DMS53 (cell line): ENCODE measurements around the gene PDE4D.

Experiments used
- DNase-seq: peaks from one replicate; lab custom pipeline; 2025; lab: John Stamatoyannopoulos, UW

Gene PDE4D

GRCh38 chr5:58927938-58928337 is 965.6 kb downstream of the PDE4D start:
- no peak for DNase-seq

- no peak for DNase-seq
Observed at GRCh38 chr5:58927181-58927580, 966.3 kb downstream of the PDE4D start.

- no peak for DNase-seq
Observed at GRCh38 chr5:58926541-58926935, 967.0 kb downstream of the PDE4D start.

DNA sequence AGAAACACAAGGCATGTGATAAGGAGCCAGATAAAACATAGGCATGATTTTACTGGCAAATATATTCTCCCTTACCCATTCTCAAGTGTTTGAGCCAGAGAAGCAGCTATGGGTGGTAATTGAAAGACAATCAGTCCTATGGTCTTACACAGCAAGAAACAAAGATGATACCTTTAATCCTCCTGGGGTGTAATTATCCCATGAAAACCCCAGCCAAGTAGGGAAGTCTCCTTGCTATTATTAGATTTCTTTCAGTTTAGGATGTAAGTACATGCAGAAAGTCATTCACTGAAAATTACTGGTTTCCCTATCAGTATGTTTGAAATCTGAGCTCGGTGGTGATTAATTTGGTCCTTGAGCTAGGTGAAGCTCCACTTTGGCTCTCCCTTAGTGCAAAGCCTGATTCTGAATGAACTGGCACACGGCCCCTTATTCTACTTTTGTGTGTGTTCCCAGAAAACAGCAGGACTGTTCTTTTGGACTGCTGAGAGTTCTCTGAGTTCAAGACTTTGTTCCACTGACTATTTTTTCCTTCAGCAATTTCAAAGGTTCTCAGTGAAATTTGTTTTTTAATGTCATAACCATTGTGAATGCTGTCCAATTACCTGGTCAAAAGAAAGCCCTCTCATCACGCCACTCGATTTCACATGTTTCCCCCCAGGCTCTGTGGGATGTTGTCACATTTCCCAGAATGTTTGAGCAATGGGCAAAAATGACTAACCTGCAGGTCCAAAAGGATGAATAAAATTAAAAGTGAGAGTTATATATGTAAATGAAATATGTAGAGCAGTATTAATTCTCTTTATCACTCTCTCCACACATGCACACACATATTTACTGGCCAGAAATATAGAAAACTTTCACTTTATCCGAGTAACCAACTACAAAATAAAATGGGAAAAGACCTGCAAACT is 967.6 kb downstream of the PDE4D start:
- DNase-seq: no peak

DNA sequence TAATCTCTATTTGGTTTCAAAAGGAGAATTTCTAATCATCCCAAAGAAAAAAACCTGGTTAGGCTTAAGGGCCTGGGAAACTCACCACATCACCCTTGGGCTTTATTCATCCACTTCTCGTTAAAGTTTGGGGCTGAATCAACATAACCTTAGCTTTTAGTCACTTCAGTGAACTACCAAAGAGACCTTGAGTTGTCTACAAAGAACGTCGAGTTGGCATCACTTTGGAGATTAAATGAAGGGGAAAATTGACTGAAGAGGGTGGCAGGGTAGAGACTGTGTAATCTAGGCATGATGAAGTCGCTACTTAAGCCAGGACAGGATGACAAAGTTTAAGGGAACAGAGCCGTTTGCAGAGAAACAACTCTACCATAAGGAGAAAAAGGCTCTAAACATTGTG is 969.2 kb downstream of the PDE4D start:
- no peak for DNase-seq

GRCh38 chr5:58923355-58923754 is 970.2 kb downstream of the PDE4D start:
- no peak for DNase-seq

DNA sequence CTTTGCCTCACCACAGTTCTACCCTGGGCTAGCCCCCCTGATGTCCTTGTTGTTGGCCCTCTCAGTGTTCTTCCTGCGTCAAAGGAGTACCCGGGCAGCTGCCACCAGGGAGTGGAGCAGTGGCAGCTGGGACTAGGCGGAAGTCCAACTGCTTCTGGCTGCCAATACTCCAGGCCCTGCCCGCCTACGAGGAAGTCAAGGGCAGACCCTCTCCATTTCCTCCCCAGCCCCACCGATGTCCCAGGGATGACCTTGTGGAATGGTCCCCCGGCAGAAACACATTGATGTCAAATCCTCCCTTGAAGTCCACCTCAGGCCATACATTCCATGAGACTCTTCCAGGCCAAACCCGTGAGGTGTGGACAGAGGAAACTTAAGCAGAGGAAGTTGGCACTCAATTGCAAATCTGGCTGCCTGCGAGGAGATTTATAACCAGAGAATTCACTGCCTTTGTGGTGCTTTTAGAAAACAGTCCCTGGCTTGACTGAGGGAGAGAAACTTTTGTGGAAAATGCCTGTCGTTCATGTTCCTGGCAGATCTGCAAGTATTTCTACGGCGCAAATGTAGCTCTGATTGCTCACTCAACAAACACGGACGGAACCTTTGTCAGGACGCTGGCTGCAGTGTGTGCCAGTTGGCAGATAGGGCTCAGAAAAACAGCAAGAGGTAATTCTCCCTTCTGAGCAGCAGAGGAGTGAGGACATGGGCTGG is 970.9 kb downstream of the PDE4D start:
- DNase-seq: no peak

- no peak for DNase-seq
Observed at GRCh38 chr5:58921159-58921558, 972.4 kb downstream of the PDE4D start.

DNA sequence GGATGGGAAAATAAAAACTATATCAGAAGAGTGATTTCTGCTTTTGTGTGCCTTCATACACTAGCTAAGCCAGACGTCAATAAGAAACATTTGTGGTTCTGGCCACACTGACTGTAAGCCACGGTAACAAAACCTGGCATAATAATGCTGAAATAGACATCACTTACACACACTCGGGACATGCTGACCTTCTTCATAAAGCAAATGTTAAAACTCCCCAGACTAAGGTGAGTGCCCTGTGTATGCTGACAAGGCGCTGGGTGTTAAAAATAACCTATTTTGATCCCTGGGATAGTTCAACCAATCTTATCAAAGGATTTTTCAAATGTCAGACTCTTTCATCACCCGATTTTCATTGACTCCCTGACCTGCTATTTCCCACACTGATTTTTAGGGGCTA is 973.7 kb downstream of the PDE4D start:
- no peak for DNase-seq
